HG03469 (cell line): ENCODE data around the gene OR6A2.

Experiments
- ATAC-seq: cut with Tn5 transposase; IDR thresholded peaks from one replicate; pipeline ENCODE4 v1.9.1; 2021; ENCODE audit warnings: mild to moderate bottlenecking, moderate library complexity, moderate number of reproducible peaks; ENCODE audit not compliant: unreplicated experiment

Gene OR6A2

GRCh38 chr11:6757373-6757967, 42.0 kb downstream of the OR6A2 start:
- ATAC-seq = no peak

- ATAC-seq = no peak
Observed at GRCh38 chr11:6755953-6756347, 43.5 kb downstream of the OR6A2 start.

DNA sequence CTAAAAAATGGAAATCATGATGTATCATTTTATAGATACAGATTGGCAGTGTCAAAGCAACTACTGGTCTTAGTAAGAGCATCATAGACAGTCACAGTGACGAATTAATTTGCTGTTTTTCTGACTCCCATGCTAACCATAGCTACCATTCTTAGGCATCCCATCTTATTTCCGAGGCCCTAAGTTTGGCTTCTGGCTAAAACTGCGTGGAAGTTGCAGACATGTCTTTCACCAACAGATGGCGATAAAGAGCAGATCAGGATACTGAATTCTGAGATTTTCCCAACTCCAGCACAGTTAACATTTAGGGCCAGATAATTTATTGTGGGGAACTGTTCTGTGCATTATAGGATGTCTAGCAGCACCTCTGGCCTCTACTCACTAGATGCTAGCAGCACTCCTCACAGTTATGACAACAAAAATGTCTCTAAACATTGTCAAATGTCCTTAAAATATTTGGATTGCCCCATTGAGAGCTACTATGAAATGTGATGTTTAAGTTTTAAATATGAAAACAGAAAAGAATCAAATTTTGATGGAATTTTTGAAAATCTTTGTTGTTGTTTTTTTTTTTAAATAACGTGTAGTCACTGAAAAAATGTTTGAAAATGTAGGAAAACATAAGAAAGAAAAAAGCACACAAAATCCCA, 44.1 kb downstream of the OR6A2 start:
- ATAC-seq = no peak

DNA sequence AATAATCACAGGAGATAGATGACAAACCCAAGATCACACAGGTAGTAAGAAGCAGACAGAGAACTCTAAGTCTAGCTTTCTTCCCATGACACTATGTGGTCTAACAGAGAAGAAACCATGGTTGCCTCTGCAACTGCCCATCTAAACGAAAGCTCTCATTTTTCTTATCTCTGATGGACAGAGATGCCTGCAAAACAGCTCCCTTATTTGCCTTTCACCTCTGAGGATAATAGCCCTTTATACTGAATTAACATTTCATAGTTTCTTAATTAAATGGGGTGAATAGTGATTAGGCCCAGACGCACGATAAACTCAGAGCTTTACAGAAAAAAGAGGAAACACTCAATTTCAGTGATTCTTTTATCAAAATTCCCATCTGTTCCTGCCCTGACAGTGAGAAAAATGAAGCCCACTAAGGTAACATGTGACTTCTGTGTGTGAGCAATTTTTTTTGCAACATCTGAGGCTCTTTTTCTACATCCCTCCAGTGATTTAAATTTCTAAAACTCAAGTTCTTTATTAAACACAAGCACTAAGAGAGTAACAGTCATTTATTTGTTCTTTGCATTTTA, 52.3 kb downstream of the OR6A2 start:
- ATAC-seq = no peak

- ATAC-seq = no peak
Observed at GRCh38 chr11:6746626-6747025, 52.9 kb downstream of the OR6A2 start.

GRCh38 chr11:6746086-6746618, 53.3 kb downstream of the OR6A2 start:
- ATAC-seq = peak; percentile 55

GRCh38 chr11:6745465-6746015, 53.9 kb downstream of the OR6A2 start:
- peak; percentile 56 for ATAC-seq

DNA sequence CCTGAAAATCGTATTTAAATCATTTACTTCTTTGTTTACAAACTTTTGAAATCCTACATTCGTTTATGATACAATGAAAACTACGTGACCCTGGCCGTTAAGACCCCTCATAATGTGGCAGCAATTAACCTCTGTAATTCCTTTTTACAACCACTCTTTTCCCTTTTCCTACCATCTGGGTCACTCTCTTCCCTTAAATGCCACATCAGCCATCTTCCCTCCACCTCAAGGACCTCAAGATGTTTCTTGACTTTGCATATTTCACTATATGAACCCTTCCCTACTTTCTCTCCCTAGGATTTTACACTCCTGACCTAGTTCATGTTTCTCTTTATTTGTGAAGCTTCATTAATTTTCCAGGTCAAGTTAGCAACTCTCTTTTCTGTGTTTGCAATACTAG, 54.5 kb downstream of the OR6A2 start:
- no peak for ATAC-seq

GRCh38 chr11:6742260-6742659, 57.2 kb downstream of the OR6A2 start:
- no peak for ATAC-seq
